SK-N-SH treated with all-trans-retinoic acid at 6 μM for 48 hours (cell line): ENCODE measurements around the gene POLR3H.

Experiments
- ARNTL ChIP-seq: fragments of 450-650 bp; formaldehyde crosslinking; IDR thresholded peaks from 2 replicates; pipeline ENCODE4 v1.5.0; 2020; ENCODE audit warnings: low read depth, mild to moderate bottlenecking, moderate library complexity, borderline replicate concordance
- RARB ChIP-seq: fragments of 250-450 bp; sonication (Bioruptor Pico); IDR thresholded peaks from 2 replicates; pipeline ENCODE4 v1.8.0; 2021; ENCODE audit warnings: mild to moderate bottlenecking, moderate library complexity
- ZC3H10 ChIP-seq: fragments of 250-450 bp; sonication (Bioruptor Pico); IDR thresholded peaks from 2 replicates; pipeline ENCODE4 v1.5.1; 2021; ENCODE audit warnings: mild to moderate bottlenecking, moderate library complexity
- ZFP3 ChIP-seq: fragments of 250-450 bp; sonication (Bioruptor Pico); IDR thresholded peaks from 2 replicates; pipeline ENCODE4 v1.5.0; 2020; ENCODE audit warnings: mild to moderate bottlenecking, moderate library complexity
- TF ChIP-seq, protein P1 (sequence below): fragments of 250-450 bp; sonication (Bioruptor Pico); IDR thresholded peaks from 2 replicates; pipeline ENCODE4 v1.5.0; 2020; ENCODE audit warnings: mild to moderate bottlenecking, moderate library complexity

DNA sequence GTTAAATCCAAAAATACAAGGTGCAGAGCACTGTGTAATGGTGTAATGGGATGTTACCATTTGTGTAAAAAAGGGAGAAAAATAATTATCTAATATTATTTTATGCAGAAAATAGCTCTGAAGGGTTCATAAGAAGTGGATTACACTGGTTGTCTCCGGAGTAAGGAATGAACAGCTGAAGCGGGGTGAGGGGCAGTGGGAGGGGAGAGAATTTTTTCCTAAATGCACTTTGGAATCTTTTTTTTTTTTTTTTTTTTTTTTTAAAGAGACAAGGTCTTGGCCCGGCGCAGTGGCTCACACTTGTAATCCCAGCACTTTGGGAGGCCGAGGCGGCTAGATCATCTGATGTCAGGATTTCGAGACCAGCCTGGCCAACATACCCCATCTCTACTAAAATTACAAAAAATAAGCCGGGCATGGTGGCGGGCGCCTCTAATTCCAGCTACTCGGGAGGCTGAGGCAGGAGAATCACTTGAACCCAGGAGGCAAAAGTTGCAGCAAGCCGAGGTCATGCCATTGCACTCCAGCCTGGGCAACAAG lies 6.8 kb upstream of the POLR3H start:
- no peak for TF ChIP-seq ZFP3 (CRISPR knock-in tag)
- TF ChIP-seq RARB: no peak
- TF ChIP-seq, protein P1, sequence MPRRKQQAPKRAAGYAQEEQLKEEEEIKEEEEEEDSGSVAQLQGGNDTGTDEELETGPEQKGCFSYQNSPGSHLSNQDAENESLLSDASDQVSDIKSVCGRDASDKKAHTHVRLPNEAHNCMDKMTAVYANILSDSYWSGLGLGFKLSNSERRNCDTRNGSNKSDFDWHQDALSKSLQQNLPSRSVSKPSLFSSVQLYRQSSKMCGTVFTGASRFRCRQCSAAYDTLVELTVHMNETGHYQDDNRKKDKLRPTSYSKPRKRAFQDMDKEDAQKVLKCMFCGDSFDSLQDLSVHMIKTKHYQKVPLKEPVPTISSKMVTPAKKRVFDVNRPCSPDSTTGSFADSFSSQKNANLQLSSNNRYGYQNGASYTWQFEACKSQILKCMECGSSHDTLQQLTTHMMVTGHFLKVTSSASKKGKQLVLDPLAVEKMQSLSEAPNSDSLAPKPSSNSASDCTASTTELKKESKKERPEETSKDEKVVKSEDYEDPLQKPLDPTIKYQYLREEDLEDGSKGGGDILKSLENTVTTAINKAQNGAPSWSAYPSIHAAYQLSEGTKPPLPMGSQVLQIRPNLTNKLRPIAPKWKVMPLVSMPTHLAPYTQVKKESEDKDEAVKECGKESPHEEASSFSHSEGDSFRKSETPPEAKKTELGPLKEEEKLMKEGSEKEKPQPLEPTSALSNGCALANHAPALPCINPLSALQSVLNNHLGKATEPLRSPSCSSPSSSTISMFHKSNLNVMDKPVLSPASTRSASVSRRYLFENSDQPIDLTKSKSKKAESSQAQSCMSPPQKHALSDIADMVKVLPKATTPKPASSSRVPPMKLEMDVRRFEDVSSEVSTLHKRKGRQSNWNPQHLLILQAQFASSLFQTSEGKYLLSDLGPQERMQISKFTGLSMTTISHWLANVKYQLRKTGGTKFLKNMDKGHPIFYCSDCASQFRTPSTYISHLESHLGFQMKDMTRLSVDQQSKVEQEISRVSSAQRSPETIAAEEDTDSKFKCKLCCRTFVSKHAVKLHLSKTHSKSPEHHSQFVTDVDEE (CRISPR knock-in tag): no peak
- no peak for TF ChIP-seq ZC3H10 (CRISPR knock-in tag)
- TF ChIP-seq ARNTL (CRISPR knock-in tag): no peak
